HEK293T (cell line): ENCODE measurements around the gene AKT2.
A peak's percentile ranks its signal among the peaks of the same experiment; 100 is the strongest.
"Not testable (repeated sequence)": the region's sequence is repeated elsewhere in the genome, so short reads cannot be mapped to it uniquely, and the experiment has no call there.

Experiments
- CTCF ChIA-PET: fragments of 350-600 bp; formaldehyde crosslinking; extraction: SDS; loops from one replicate; lab custom pipeline; 2021; ENCODE audit warnings: antibody characterized with exemption, inconsistent platforms; lab: Yijun Ruan, JAX
- POLR2A ChIA-PET: fragments of 350-600 bp; formaldehyde crosslinking; extraction: SDS; loops from one replicate; lab custom pipeline; 2020; ENCODE audit warnings: antibody characterized with exemption, inconsistent platforms; lab: Yijun Ruan, JAX
- DNase-seq: peaks from one replicate; pipeline ENCODE4 v3.0.0; 2012; ENCODE audit warnings: mixed read lengths; ENCODE audit errors: extremely low spot score
- ARNT ChIP-seq: fragments of 450-650 bp; IDR thresholded peaks from 2 replicates; pipeline ENCODE4 v1.6.1; 2017; ENCODE audit warnings: mild to moderate bottlenecking
- BHLHE40 ChIP-seq: fragments of 450-650 bp; IDR thresholded peaks from 2 replicates; pipeline ENCODE4 v1.6.1; 2016; ENCODE audit warnings: mild to moderate bottlenecking, moderate library complexity, borderline replicate concordance
- CTBP1 ChIP-seq: fragments of 450-650 bp; IDR thresholded peaks from 2 replicates; pipeline ENCODE4 v1.6.1; 2016; ENCODE audit warnings: borderline replicate concordance
- ELF4 ChIP-seq: fragments of 450-650 bp; IDR thresholded peaks from 2 replicates; pipeline ENCODE4 v1.6.1; 2017; ENCODE audit warnings: antibody characterized with exemption
- FOXA1 ChIP-seq: fragments of 450-650 bp; IDR thresholded peaks from 2 replicates; pipeline ENCODE4 v1.6.1; 2016; ENCODE audit warnings: mild to moderate bottlenecking
- FOXK2 ChIP-seq: fragments of 450-650 bp; IDR thresholded peaks from 2 replicates; pipeline ENCODE4 v1.6.1; 2016; ENCODE audit warnings: mild to moderate bottlenecking
- FOXM1 ChIP-seq: fragments of 450-650 bp; IDR thresholded peaks from 2 replicates; pipeline ENCODE4 v1.6.1; 2017; ENCODE audit warnings: mild to moderate bottlenecking, borderline replicate concordance
- HDGF ChIP-seq: fragments of 450-650 bp; IDR thresholded peaks from 2 replicates; pipeline ENCODE4 v1.6.1; 2017; ENCODE audit warnings: antibody characterized with exemption, borderline replicate concordance
- L3MBTL2 ChIP-seq: fragments of 450-650 bp; conservative IDR thresholded peaks from 2 replicates; pipeline ENCODE4 v1.6.1; 2016; ENCODE audit warnings: mild to moderate bottlenecking
- LEF1 ChIP-seq: fragments of 450-650 bp; IDR thresholded peaks from 2 replicates; pipeline ENCODE4 v1.6.1; 2017; ENCODE audit warnings: mild to moderate bottlenecking, borderline replicate concordance
- NFRKB ChIP-seq: fragments of 450-650 bp; IDR thresholded peaks from 2 replicates; pipeline ENCODE4 v1.6.1; 2016; ENCODE audit warnings: mild to moderate bottlenecking, moderate library complexity
- PKNOX1 ChIP-seq: fragments of 450-650 bp; IDR thresholded peaks from 2 replicates; pipeline ENCODE4 v1.6.1; 2016
- SP1 ChIP-seq: fragments of 450-650 bp; IDR thresholded peaks from 2 replicates; pipeline ENCODE4 v1.6.1; 2017
- SUZ12 ChIP-seq: fragments of 450-650 bp; IDR thresholded peaks from 2 replicates; pipeline ENCODE4 v1.6.1; 2016; ENCODE audit warnings: mild to moderate bottlenecking
- TARDBP ChIP-seq: fragments of 450-650 bp; IDR thresholded peaks from 2 replicates; pipeline ENCODE4 v1.6.1; 2016
- ZNF384 ChIP-seq: fragments of 450-650 bp; IDR thresholded peaks from 2 replicates; pipeline ENCODE4 v1.6.1; 2016

The AKT2 gene

DNA sequence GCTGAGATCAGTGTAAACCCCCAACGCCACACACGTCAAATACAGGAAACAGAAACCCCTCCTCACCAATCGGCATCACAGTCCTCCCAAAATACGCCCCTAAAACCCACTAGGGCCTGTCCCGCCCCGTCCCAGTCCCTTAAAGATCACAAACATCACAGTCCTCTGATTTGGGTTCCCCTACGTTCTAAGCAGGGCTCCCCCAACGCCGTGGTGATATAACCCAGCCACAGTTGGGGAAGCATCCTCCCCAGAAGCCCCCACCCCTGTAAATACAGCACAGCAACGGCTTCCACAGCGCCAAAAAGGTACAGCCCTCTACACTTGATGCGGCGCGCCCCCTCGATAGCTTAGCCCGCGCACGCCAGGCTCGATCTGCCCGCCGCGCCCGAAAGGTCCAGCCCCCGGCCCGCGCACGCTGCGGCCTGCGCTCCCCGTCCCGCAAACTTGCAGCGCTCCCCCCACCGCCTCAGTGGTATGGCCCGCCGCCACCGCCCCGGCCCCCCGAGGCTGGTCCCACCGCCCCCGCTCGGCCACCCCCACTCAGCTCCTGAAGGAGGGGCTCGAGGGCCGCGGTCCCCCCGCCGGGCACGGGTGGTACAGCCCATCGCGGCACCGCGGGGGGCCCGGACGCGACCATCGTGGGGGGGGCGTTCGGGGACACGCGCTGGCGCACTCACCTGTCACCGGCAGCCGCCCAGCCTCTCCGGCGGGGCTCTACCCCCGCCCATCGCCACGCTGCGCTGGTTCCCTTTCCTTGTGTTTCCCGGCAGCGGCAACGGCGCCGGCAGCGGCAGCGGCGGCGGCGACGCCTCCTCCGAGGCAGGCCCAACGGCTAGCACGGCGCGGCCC lies at the start of gene AKT2:
Gene AKT2 (minus strand): TSS at position 845 of the 852 bp plus-strand sequence. CDS start 20,078 bp downstream, outside the sequence.
- no peak for TF ChIP-seq NFRKB
- peak; percentile 79; the same call in 1 of the 2 replicates for TF ChIP-seq LEF1
- peak; percentile 92 for TF ChIP-seq FOXM1
- CTCF ChIA-PET: no interaction called here
- POLR2A ChIA-PET: interaction anchor here (0.6 to 1.8 kb wide), 5 partner anchors 13 to 159 kb away, joined by 3 to 5 read pairs (median 5); partner anchors contain the start of genes C19orf47, PLD3 and SERTAD1
- DNase-seq: peak; percentile 76

DNA sequence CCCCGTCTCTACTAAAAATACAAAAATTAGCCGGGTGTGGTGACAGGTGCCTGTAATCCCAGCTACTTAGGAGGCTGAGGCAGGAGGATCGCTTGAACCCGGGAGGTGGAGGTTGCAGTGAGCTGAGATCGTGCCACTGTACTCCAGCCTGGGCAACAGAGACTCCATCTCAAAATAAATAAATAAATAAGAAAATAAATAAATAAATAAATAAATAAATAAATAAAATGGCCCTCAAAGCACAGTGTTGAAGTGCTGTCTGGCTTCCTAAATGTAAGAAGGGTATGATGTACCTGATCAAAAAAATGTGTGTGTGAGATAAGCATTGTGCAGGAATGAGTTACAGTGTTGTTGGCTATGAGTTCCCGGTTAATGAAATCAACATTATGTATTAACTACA lies 47.9 kb upstream of the AKT2 start:
- POLR2A ChIA-PET: not testable (repeated sequence)

DNA sequence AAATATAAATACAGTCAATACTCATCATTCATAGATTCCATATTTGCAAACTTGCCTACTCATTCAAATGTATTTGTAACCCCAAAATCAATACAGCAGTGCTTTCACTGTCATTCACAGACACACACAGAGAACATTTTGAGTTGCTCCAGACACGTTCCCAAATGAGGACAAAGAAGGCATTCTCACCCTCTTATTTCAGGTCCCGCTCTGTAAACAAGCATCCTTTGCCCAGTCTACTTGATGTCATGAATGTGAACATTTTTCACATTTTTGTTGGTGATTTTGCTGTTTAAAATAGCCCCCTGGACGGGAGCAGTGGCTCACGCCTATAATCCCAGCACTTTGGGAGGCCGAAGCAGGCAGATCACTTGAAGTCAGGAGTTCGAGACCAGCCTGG lies 47.5 kb upstream of the AKT2 start:
- ChIA-PET CTCF (no interaction called here), POLR2A (no interaction called here)
- DNase-seq: no peak
- TF ChIP-seq HDGF (no peak), BHLHE40 (no peak), PKNOX1 (no peak), CTBP1 (no peak), NFRKB (no peak), FOXK2 (no peak), TARDBP (no peak), FOXA1 (no peak), ZNF384 (no peak), ELF4 (no peak), LEF1 (no peak), FOXM1 (no peak), SP1 (no peak), ARNT (no peak)

More for the DNA sequence above, 47.9 kb upstream of the AKT2 start:
- DNase-seq, CTCF ChIA-PET: not testable (repeated sequence)

GRCh38 chr19:40331052-40331451 lies 45.9 kb upstream of the AKT2 start:
- no peak for TF ChIP-seq TARDBP
- no peak for TF ChIP-seq LEF1
- TF ChIP-seq FOXK2: no peak
- TF ChIP-seq SP1: no peak
- no peak for TF ChIP-seq ZNF384
- TF ChIP-seq ELF4: no peak
- TF ChIP-seq L3MBTL2: no peak
- TF ChIP-seq ARNT: no peak
- no peak for TF ChIP-seq SUZ12
- TF ChIP-seq HDGF: no peak
- TF ChIP-seq FOXM1: no peak
- ChIA-PET POLR2A (interaction anchor here (1.2 to 1.5 kb wide), 2 partner anchors 9 to 17 kb away, joined by 3 to 5 read pairs; partner anchors contain the start of genes C19orf47 and PLD3), CTCF (no interaction called here)
- no peak for DNase-seq

DNA sequence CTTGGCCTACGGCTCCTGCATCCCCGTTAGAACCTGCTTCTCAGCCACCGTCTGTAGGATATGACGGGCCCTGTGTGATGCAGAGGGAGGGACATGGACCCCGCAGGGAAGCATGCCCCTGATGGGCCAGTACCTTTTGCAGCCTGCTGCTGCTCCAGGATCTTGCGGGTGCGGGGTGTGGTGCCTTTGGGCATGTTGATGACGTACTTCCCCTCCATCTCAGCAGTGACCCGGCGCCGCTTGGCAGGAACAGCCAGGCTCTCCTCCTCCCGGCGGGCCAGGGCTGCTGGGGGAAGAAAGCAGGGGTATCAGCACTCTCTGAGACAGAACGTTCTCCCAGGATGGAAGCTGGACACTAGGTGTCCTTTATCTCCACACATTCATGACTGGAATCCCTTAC lies 41.1 kb upstream of the AKT2 start:
- TF ChIP-seq SUZ12 (no peak), TARDBP (no peak), ARNT (no peak), FOXM1 (no peak), ZNF384 (no peak), HDGF (no peak), FOXK2 (no peak), FOXA1 (no peak), ELF4 (no peak), PKNOX1 (no peak), SP1 (no peak), CTBP1 (no peak), LEF1 (no peak), NFRKB (no peak), L3MBTL2 (no peak), BHLHE40 (no peak)
- ChIA-PET POLR2A (no interaction called here), CTCF (no interaction called here)
- DNase-seq: no peak

- POLR2A ChIA-PET: no interaction called here
- no peak for DNase-seq
- CTCF ChIA-PET: no interaction called here
- TF ChIP-seq SUZ12: no peak
- no peak for TF ChIP-seq HDGF
Observed at GRCh38 chr19:40323705-40324104, 38.6 kb upstream of the AKT2 start.

- ChIA-PET POLR2A (no interaction called here), CTCF (no interaction called here)
- no peak for TF ChIP-seq FOXA1
- TF ChIP-seq CTBP1: no peak
- no peak for TF ChIP-seq L3MBTL2
- TF ChIP-seq ZNF384: no peak
- TF ChIP-seq ELF4: no peak
- TF ChIP-seq ARNT: no peak
- no peak for TF ChIP-seq LEF1
- no peak for TF ChIP-seq FOXM1
- no peak for TF ChIP-seq NFRKB
- TF ChIP-seq TARDBP: no peak
- no peak for TF ChIP-seq HDGF
- no peak for TF ChIP-seq SUZ12
- no peak for TF ChIP-seq SP1
- no peak for TF ChIP-seq FOXK2
- no peak for TF ChIP-seq BHLHE40
- no peak for TF ChIP-seq PKNOX1
- DNase-seq: no peak
Observed at GRCh38 chr19:40322951-40323615, 37.9 kb upstream of the AKT2 start.
